SU-DHL-6 (cell line): ENCODE measurements around the gene NDUFS3.

Experiments used
- EZH2phosphoT487 ChIP-seq: fragments of 200-600 bp; sonication (generic), shearing (Covaris generic); conservative IDR thresholded peaks from 2 replicates; pipeline ENCODE4 v1.6.1; 2018; ENCODE audit warnings: mild to moderate bottlenecking, antibody characterized with exemption, low read length, moderate library complexity, mixed read lengths
- TF ChIP-seq, protein P1 (sequence below): fragments of 200-600 bp; sonication (generic); IDR thresholded peaks from one replicate; pipeline ENCODE4 v1.5.1; 2017; ENCODE audit warnings: antibody characterized with exemption, mild to moderate bottlenecking, low read length, moderate library complexity; ENCODE audit not compliant: insufficient read depth, poor library complexity, severe bottlenecking

DNA sequence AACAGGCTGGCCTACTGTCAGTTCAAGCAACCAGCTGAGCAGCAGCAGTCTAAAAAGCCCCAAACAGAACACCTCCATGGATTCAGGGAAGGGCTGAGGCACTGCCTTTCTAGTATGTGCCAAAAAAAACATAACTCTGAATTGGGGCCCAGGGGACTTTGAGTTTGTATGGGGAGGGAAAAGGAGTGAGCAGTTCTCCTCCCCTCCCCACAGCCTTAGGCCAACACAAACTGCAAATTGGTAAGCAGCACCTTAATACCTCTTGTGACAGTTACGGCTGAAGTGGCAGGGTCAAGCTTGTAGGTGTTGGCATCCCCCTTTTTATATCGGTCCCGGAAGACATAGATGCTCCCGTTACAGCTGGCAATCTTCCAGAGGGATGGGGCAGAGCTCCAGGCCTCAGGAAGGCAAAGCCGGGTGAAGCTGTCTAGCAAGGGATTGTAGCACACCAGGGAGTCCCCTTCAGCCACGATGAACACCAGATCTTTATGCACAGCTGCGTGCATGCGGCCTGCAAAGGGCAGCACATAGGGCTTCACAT, 6.1 kb upstream of the NDUFS3 start:
- TF ChIP-seq, protein P1, sequence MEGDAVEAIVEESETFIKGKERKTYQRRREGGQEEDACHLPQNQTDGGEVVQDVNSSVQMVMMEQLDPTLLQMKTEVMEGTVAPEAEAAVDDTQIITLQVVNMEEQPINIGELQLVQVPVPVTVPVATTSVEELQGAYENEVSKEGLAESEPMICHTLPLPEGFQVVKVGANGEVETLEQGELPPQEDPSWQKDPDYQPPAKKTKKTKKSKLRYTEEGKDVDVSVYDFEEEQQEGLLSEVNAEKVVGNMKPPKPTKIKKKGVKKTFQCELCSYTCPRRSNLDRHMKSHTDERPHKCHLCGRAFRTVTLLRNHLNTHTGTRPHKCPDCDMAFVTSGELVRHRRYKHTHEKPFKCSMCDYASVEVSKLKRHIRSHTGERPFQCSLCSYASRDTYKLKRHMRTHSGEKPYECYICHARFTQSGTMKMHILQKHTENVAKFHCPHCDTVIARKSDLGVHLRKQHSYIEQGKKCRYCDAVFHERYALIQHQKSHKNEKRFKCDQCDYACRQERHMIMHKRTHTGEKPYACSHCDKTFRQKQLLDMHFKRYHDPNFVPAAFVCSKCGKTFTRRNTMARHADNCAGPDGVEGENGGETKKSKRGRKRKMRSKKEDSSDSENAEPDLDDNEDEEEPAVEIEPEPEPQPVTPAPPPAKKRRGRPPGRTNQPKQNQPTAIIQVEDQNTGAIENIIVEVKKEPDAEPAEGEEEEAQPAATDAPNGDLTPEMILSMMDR = no peak
- TF ChIP-seq EZH2phosphoT487 = no peak
